ENCODE data around the gene IGSF3.
"Not testable (repeated sequence)": the region's sequence is repeated elsewhere in the genome, so short reads cannot be mapped to it uniquely, and the experiment has no call there.

The IGSF3 gene

DNA sequence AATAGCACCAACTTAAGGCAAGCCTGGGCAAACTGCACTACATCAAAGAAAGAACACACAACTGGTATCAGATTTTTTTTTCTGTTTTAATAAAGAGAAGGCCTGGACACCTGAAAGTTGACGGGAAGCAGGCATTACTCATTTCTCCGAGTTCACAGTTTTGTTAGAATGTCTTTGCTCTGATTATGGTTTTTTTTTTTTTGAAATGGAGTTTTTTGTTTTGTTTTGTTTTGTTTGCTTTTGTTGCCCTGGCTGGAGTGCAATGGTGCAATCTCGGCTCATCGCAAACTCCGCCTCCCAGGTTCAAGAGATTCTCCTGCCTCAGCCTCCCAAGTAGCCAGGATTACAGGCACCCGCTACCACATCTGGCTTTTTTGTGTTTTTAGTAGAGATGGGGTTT lies 9.7 kb downstream of the IGSF3 start:
- DNase-seq, result not testable (repeated sequence)

DNA sequence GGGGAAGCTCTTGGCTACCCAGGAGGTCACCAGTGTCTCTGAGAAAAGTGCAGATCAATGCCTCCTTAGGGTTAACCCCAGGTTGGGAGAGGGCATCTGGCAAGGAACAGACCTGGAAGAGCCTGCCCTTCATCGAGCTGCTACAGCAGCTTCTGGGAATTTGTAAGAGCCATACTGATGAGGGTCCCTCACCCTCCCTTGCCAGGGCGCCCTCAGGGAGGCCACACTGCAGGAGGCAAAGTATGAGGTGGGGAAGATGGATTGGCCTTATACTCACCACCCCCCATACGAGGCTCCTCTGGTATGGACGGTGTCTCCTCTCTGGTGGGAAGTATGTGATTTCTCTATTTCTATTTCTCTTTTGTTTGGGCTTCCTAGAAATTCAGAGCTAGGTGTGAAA lies 13.2 kb downstream of the IGSF3 start:
- no peak for DNase-seq

DNA sequence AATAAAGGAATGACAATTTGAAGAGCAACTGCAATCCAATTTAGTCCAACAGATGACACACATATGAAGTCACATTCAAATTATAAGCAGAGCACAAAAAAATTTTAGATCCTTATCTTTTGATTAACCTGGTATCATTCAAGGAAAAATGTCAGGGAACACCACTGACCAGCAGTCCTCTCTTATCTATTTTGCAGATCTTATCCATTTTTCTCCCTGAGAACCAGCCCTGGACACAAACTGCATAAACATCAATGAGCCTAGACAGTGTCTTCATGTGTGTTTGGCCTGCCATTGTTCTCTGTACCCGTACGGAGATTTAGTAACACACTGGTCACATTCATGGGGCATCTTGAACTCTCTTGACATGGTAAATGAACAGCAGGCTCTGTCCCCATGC lies 14.9 kb downstream of the IGSF3 start:
- DNase-seq, result not testable (repeated sequence)

DNA sequence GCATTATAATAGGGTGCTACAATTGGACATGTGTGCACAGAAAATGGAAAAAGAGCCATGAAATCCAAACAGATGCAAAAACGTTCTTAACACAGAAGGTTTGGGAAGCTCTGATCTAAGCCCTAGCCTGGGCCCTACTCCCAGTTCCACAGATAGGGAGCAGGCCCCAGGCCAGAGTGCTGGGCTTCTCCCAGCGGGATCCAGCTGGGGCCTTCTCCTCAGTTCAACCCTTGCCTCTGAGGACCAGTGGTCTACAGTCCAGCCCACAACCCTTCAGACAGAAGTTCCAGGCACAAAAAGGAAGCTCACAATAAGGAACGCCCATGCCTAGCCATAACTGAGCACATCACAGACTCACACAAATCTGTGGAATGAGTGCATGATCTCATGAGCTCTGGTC lies 16.8 kb downstream of the IGSF3 start:
- DNase-seq, result not testable (repeated sequence)

DNA sequence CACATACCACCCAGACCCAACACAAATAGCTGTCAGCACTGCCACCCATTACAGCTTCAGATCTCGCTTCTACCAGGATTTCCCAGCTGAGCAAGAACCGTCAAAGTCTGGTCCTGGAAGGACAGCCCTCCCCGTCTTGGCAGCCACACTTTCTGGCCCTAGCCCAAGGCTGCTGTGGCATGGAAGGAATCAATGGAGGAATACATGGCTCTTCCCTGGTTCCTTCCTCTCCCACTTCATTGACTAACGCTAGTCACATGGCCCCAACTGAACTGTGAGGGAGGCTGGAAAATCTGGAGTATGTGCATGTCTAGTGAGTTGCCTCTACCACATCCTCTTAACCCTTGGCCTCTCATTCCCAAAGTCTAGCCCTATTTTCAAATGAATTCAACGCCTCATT lies 18.5 kb downstream of the IGSF3 start:
- not testable (repeated sequence) for DNase-seq

DNA sequence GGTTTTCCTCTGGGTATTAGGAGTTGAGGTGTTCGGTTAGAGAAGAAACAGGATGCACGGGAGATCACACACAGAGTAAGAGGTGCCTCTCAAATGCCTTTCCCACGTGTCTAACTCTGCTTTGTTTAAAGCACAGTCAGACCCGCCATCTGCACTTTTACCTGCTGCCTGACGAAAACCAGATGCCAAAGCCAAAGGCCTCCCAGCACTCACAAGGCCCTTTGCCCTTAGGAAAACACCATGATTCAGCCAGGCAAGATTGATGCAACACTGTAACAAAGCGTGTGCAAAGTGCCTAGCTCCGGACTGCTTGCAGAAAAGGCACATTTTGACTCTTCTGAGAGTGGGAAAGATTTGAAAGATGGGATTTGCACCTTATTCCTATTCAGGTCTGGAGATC lies 19.2 kb downstream of the IGSF3 start:
- DNase-seq, result not testable (repeated sequence)

DNA sequence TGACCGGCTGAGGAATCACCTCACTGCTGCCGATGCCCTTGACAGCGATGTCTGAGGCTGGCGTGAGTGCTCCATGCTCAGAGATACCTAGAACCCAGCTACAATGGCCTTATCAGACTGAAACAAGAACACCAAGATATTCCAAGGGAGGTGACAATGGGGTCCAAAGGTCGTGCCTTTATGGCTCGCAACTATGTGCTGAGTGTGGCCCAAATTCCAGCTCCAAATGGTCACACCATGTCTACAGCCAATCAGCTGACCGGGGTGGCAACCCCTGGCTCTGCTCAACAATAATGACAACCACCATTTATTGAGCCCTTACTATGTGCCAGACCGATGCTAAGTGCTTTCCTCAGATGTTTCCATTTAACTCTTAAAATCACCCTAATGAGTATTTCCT lies 20.3 kb downstream of the IGSF3 start:
- not testable (repeated sequence) for DNase-seq

DNA sequence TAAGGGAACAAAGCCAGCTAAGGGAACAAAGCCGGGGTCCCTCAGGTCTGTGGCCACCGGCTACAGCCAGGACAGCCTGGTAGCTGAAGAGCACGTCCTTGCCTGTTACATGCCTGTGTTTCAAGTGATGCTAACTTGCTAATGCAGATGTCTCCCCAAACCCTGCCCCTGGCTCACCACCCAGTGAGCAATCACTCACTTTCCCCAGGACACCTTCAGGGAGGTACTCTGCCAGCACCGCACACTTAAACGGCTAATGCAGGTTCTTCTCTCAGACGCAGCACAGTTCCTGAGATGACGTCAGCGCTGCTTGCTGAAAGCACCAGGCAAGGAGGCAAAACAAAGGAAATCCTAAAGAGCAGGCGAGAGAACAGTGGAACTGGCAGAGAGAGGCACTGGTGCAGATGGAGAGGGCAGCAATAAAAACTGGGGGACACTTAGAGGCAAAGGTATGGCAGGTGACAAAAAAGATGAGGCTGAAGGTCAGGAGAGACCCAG lies 20.8 kb downstream of the IGSF3 start:
- not testable (repeated sequence) for DNase-seq

DNA sequence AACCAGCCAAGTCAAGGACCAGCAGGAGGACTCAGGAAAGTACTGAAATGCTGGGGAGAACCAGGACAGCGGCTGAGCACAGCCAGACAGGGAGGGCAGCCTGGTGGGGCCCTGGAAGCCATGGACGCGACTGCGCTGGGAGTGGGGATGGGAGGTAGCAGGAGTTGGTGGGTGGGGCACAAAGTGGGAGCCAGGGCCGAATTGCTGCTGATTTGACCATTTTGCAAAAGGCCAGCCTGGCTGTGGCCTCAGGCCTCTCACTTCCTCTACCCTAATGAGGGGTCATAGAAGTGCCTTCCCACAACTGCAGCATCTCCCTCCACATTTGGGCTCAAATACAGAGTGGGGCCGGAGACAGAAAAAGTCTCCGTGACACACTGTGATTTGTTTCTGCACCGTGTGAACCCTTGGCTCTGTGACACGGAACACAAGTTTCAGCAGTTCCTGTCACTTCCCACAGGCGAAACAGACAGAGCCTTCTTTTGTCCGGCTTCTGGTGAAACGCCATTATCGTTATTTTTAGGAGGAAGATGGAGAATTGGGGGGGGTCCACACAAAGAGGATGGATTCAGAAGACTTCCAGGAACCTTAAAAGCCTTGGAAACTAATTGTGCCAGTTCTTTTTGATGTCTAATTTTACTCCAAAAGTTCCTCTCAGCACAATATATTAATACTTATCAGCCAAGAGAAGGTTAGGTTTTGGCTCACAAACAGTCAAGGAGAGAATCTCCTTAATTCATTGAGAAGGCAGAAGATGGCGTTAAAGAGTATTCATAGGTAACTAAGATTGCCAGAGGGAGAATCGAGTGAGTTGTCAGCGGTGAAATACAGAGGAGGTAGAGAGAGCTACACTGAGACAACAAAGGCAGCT lies 21.5 kb downstream of the IGSF3 start:
- DNase-seq, result not testable (repeated sequence)

DNA sequence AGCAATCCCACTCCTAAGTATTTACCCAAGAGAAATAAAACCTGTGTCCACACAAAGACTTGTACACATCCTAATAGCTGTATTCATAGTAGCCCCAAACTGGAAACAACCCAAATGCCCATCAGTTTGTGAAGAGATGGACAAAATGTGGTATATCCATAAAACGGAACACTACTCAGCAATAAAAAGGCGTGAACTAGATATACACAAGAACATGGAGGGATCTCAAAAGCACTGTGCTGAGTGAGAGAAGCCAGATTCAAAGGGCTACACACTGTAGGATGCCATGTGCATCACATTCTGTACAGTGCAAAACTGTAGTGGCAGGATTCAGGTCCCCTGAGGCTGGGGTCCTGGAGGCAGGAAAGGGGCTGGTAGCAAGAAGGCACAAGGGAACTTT lies 22.5 kb downstream of the IGSF3 start:
- DNase-seq, result not testable (repeated sequence)

DNA sequence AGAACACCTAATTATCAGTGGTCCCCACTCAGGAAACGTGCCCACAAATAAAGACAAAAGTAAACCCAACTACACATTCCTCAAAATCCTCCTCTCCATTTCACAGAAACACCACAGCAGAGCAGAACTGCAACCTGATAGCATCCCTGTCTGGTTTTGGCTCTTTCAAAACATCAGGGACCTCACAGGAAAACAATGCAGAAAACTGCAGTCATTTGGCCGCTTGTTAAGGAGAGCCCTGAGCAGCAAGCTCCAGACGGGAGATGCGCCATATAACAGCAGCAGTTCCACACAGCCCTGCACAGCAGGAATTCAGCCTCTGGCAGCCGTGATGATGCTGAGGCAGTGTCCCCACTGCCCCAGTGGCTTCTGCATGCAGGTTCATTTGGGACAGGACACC lies 23.4 kb downstream of the IGSF3 start:
- DNase-seq, result not testable (repeated sequence)

DNA sequence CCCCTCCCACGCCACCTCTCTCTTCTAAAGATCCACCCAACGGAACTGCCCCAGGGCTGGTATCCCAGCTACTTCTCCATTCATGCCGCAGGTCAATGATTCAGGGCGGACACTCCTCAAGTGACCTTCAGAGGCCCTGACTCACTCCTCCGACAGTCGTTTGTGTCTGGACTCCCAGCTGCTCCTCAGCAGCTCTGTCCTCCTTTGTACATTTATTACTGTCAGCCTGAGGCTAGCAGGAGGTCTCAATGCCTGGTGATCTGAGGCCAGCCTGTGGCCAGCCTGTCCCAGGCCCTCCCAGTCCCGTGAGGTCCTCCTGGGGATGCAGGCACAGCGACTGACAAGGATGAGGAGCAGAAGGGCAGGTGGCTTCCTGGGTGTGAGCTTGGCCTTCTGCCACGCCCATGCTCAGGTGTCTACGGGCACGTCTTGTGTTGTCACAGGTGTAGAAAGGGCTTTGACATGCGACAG lies 24.2 kb downstream of the IGSF3 start:
- not testable (repeated sequence) for DNase-seq

DNA sequence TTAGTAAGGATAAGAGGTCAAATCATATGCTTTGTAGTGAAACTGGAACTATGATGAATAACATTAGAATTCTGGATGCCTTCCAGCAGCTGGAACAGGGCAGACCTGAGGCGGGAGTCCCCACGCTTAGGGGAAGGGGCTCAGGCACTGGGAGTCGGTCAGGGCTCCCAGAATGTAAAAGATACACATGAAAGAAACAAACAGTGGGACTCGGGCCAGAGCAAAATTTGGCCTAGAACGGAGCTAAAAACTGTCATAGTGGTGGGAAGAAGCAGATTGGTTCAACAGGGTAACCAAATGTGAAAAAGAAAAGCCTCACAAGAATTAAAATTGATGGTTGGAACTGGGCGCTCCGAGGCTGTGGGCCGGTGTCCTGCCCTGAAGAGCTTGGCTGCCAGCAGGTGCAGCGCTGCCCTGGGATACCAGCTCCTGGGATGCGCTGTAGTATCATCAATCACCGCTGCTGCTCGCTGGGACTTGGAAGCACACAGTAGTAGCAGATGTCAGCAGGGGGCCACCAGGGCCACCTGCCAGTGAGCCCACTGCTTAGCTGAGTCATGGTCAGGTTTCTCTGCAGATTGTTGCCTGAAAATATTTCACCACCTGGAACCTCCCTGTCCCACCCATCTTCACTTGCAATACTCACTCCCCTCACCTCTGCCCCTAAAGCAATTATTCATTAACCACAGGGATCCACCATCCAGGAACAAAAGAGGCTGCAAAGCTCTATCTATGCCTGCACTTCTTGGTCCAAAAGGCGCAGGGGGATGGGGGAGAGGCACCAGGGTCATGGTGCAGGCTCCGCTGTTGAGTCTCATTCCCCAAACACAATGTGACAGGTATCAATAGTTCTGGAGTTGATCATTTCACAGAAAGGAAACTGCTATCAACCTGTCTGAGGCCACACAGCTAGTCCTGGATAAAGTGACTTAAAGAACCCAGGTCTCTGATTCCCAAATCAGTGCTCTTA lies 24.9 kb downstream of the IGSF3 start:
- DNase-seq, result not testable (repeated sequence)

DNA sequence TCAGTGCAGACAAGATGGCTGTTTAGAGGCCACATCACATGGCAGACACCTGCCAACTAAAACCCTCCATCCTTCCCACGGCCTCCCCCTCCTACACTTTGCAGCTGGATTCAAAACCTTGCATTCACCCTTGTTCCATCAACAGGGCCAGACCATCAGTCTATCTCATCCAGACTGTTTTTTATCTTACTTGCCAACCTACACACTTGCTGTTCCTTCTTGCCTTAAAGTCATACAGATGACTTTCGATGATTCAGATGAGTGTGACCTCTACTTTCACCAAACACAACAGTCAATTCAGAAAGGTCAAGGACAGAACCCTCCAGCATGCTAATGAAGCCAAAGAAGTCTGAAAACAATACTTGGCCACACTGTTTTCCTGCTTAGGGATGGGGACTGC lies 29.9 kb downstream of the IGSF3 start:
- DNase-seq, result not testable (repeated sequence)

DNA sequence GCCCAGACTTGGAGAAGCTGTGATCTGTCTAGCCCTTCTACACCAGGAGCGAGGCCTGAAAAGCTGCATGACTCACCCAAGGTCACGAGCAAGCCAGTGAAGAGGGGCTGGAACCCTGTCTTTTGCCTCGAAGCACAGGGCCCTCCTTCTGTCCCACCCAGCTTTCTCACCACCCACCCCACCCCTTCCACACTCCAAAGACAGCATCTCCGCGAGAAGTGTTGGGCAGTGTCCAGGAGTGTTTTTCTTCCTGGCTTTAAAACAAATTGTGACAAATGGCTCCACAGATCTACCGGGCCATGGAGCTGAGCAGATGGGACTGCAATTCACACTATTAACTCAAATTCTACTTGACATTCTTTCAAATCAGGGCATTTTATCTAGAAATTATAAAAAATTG lies 30.9 kb downstream of the IGSF3 start:
- not testable (repeated sequence) for DNase-seq

DNA sequence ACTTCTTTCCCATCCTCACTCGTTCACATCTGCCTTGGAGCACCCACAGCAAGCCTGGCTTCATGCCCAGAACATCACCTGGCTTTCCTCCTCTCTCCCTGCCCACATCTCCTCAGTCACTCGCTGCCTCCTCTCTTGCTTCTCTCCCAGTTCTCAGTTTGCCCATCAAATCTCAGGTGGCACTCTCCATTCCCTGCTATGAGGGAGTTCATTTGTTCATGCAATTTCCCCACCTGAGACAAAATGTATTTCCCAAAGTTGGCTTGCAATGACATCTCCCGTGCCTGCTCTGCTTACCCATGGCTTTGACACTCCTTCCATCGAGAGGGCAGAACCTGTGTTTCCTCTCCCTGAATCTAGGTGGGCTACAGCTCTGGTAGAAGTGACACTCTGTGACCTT lies 33.1 kb downstream of the IGSF3 start:
- not testable (repeated sequence) for DNase-seq

DNA sequence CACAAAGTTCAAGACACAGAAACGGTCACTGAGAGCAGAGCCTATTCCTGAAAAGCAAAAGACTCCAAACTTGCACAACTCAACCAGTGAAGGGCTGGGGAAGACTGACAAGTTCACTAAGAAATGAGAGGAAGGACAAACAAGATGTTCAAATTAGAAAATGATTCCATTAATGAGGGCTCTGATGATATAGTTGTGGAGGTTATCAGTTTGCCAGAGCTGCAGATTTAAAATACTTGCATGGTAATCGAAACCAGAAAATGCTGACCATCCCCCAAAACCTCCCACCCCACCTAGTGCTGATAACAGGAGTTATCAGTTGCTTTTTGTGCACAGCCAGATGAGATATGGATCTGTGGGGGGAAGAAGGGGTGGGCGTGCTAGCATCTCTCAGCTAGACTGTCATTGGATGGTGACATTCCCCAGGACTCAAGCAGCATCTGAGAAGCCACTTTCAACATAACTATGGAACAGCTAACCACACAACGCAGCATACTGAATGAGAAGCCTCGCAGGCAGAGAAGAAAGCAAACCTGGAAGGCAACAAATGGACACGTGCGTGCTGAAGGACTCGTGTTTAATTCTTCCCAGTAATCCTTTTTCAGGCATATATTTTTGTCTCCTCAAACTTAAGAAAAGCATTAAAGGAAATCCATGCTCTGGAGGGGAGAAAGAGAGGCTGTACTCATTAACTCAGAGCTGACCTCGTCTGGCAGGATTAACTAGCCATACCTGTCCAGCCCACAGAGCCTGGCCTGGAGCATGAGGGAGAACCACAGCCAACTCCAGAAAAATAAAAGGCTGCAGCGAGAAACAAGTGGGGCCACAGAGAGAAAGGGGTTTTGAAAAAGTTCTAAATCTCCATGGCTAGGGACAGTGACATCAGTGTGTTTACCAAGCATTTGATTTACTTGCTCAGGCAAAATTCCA lies 35.3 kb downstream of the IGSF3 start:
- DNase-seq, result not testable (repeated sequence)

DNA sequence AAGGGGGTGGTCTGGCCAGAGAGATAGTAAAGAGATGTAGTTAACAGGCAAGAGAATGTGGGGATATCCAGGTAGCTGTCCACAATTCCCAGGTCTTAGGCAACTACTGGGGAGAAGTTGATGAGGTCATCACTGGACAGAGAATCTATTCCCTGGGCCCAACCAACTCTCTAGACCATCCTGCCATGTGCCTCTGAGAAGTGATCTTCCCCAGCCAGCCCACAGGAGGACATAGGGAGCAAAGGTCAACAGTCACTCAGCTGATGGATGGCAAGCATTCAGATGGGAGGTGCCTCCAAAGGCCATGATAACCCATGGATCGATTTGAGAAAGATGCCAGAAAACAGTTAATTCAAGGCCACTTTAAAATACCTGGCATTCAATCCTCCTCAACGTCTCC lies 36.0 kb downstream of the IGSF3 start:
- DNase-seq, result not testable (repeated sequence)

DNA sequence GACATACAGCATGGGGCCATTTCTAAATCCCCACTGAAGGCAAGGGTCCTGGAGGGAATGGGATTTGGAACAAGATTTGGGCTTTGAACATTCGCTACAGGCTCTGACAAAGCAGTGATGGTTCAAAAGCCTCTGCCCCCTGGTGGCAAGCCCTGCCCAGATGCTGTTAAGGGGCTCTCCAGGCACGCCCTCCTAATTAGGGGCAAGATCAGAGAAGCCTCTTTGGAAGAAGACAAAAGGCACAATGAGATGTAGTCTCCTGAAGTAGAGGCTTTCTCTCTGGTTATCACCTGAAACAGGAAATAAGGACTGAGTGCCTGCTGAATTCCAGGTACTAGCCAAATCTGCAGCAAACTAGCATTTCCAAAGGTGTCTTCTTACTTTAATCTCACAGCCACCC lies 37.5 kb downstream of the IGSF3 start:
- not testable (repeated sequence) for DNase-seq

DNA sequence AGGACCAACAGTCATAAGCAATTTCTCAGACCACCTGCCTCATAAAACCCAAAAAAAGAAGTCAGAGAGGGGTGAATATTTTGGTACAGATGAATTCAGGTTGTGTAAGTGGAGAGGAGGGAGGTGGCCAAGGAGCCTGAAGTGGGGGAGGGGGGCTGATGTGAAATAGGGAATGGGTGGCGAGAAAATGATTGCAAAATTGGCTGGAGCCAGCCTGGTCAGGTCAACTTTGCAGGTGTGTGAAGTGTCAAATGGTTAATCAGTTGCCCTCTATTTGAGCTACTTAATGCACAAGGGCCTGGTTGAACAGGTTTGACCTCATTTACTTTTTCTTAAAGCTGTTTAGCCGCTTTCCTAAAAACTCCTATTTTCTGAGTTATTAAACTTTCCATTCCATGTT lies 38.1 kb downstream of the IGSF3 start:
- DNase-seq, result not testable (repeated sequence)

DNA sequence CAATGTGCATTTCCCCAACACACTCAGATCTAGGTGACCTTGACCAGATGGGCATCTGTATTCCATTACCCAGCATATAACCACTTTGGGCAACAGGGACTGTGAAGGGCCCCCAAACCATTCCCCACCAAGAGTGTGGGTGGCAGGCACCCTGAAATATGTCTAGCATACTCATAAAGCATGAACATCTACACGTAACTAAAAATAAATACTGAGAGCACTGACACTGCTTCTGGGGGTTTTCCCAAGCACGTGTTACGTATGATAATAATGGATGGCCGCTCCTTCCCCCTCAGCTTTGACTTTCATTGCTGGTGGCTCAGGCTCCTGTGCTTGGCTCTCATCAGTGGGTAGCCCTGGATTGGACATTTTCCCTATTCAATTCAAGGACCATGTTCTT lies 39.1 kb downstream of the IGSF3 start:
- DNase-seq, result no peak

DNA sequence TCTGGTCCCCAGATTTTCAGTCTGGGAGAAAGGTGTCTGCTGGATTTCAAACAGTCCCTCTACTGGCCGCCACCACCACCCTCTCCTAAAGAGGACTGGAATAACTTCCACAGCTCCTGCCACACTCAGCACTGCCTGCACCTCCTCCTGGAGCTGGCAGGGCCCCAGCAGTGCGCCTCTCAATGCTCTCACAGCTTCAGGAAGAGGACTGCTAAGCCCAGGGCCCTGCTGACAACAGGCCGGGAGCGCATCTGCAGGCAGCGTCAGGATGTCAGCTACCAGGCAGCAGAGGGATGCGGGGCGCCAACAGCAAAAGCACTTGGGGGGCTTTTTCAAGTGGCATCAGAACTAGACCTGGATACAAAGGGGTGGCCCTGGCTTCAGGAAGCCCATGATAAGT lies 40.2 kb downstream of the IGSF3 start:
- not testable (repeated sequence) for DNase-seq
